Keratinocyte (primary cell): Measurements from ENCODE around the gene LELP1. TPM values are rescaled to one million over a fixed set of nuclear protein-coding genes. Genes with fewer than 3 reads are reported as not detected.
A peak's percentile ranks its signal among the peaks of the same experiment; 100 is the strongest.

ENCODE experiments used
- DNase-seq: peaks from one replicate; pipeline ENCODE4 v3.0.0-alpha.2; 2011; ENCODE audit warnings: low read depth, missing footprints, low spot score
- FAIRE-seq: peaks from 2 replicates; lab custom pipeline; 2011; peaks lifted over from hg19 to GRCh38; lab: Jason Lieb, UNC
- H2AFZ ChIP-seq: 2 replicates; pipeline ENCODE4 v1.6.0; 2012; ENCODE audit warnings: low read length, control low read depth, inconsistent platforms; ENCODE audit not compliant: control insufficient read depth
- H3K27ac ChIP-seq: 2 replicates; pipeline ENCODE4 v1.5.1; 2011; ENCODE audit warnings: low read length; ENCODE audit not compliant: control insufficient read depth, insufficient read depth
- H3K27me3 ChIP-seq: 3 replicates; pipeline ENCODE4 v1.6.0; 2011; ENCODE audit warnings: low read length; ENCODE audit not compliant: control insufficient read depth, insufficient read depth; ENCODE audit errors: extremely low read depth
- H3K36me3 ChIP-seq, 2 experiments: 2 replicates in 1 of 2; 3 replicates in 1 of 2; pipeline ENCODE4 v1.5.1; 2011; ENCODE audit warnings: low read length in 2 of 2, mild to moderate bottlenecking in 1 of 2; ENCODE audit not compliant: control insufficient read depth in 2 of 2, insufficient read depth in 2 of 2; ENCODE audit errors: extremely low read depth in 1 of 2
- H3K4me1 ChIP-seq: 3 replicates; pipeline ENCODE4 v1.5.1; 2011; ENCODE audit warnings: low read length; ENCODE audit not compliant: control insufficient read depth, insufficient read depth; ENCODE audit errors: extremely low read depth
- H3K4me2 ChIP-seq: 3 replicates; pipeline ENCODE4 v1.6.0; 2011; ENCODE audit warnings: low read depth, low read length; ENCODE audit not compliant: control insufficient read depth, insufficient read depth; ENCODE audit errors: extremely low read depth
- H3K4me3 ChIP-seq, 3 experiments: fragments of 200-600 bp in 1 of 3; sonication (generic) in 1 of 3; 2 replicates in 2 of 3; 3 replicates in 1 of 3; pipeline ENCODE4 v1.5.1; 2011 to 2016; ENCODE audit warnings: low read length in 3 of 3, mild to moderate bottlenecking in 3 of 3, control low read depth in 2 of 3, inconsistent platforms in 1 of 3, low read depth in 1 of 3, mixed read lengths in 1 of 3, mixed run types in 1 of 3, moderate library complexity in 1 of 3; ENCODE audit not compliant: control insufficient read depth in 2 of 3, insufficient read depth in 2 of 3; ENCODE audit errors: extremely low read depth in 1 of 3
- H3K79me2 ChIP-seq: 2 replicates; pipeline ENCODE4 v1.6.0; 2012; ENCODE audit warnings: low read length; ENCODE audit not compliant: control insufficient read depth, insufficient read depth
- H3K9ac ChIP-seq: 3 replicates; pipeline ENCODE4 v1.6.0; 2011; ENCODE audit warnings: low read length; ENCODE audit not compliant: control insufficient read depth, insufficient read depth; ENCODE audit errors: extremely low read depth
- H3K9me1 ChIP-seq: 3 replicates; pipeline ENCODE4 v1.6.0; 2011; ENCODE audit warnings: low read length; ENCODE audit not compliant: control insufficient read depth, insufficient read depth; ENCODE audit errors: extremely low read depth
- H3K9me3 ChIP-seq: 2 replicates; pipeline ENCODE4 v1.5.1; 2012; ENCODE audit warnings: low read depth, low read length; ENCODE audit not compliant: control insufficient read depth
- H4K20me1 ChIP-seq: 3 replicates; pipeline ENCODE4 v1.6.0; 2011; ENCODE audit warnings: low read length; ENCODE audit not compliant: control insufficient read depth, insufficient read depth; ENCODE audit errors: extremely low read depth
- CTCF ChIP-seq, 3 experiments: IDR thresholded peaks in 1 of 3; conservative IDR thresholded peaks in 1 of 3; optimal IDR thresholded peaks in 1 of 3; 2 replicates in 2 of 3; 3 replicates in 1 of 3; pipeline versions ENCODE3 to v1.5.1; 2011; ENCODE audit warnings: low read length in 3 of 3, mild to moderate bottlenecking in 3 of 3, moderate library complexity in 2 of 3, control low read depth in 1 of 3, inconsistent platforms in 1 of 3; ENCODE audit not compliant: insufficient read depth in 2 of 3; ENCODE audit errors: extremely low read depth in 1 of 3
- EZH2 ChIP-seq: IDR thresholded peaks from one replicate; pipeline ENCODE4 v1.6.1; 2012; ENCODE audit warnings: inconsistent platforms, mild to moderate bottlenecking, low read length, moderate library complexity
- dilution Hi-C: fragments of 300-500 bp; cut with MboI; formaldehyde crosslinking; loops from one replicate; pipeline ENCODE4 v1.7.0; 2020; ENCODE audit warnings: low sequenced_read_pairs; ENCODE audit not compliant: extremely low pct_ligation_motif_present
- polyA plus RNA-seq, 5 experiments: library from polyadenylated mRNA; depleted of rRNA in 3 of 5; stranded (reverse) in 3 of 5; stranded (forward) in 1 of 5; unstranded in 1 of 5; fragments of >200 nt; gene quantifications; 1 replicate in 1 of 5; 2 replicates in 3 of 5; 3 replicates in 1 of 5; pipeline versions ENCODE4 v1.2.1 to v1.2.3, GENCODE V29; 2011 to 2012; ENCODE audit warnings: missing spikeins in 2 of 5, low read depth in 1 of 5, low replicate concordance in 1 of 5

The LELP1 gene
- polyA plus RNA-seq, 1 donor (not counting 4 experiments of a cell fraction or from before 2014, with no cell fraction given): not detected

- Histone ChIP-seq H3K27me3 (no peaks in the 10 kb centered on the region), H3K4me3 (no peak overlapping the region), H3K79me2 (no peaks in the 10 kb centered on the region), H3K9me3 (no peaks in the 10 kb centered on the region), H3K9ac (no peak overlapping the region), H3K27ac (no peak overlapping the region), H3K9me1 (no peaks in the 10 kb centered on the region), H3K4me1 (peaks cover 2% of the 10 kb centered on the region), H3K36me3 (no peaks in the 10 kb centered on the region), H2AFZ (no peak overlapping the region), H3K4me2 (no peak overlapping the region), H4K20me1 (no peaks in the 10 kb centered on the region)
- dilution Hi-C loops: no loop called here
- no peak for TF ChIP-seq EZH2
- TF ChIP-seq CTCF (optimal IDR thresholded peaks at IDR 0.05 in 1 of 3, IDR thresholded peaks at IDR 0.05 in 1 of 3, conservative IDR thresholded peaks at IDR 0.05 in 1 of 3; ENCODE audit: extremely low read depth in 1 of 3, insufficient read depth in 2 of 3, low read length in 3 of 3): no peak
- FAIRE-seq (no peak), DNase-seq (no peak)
Observed at GRCh38 chr1:153168686-153169085, 34.5 kb upstream of the LELP1 start.

GRCh38 chr1:153174624-153175023 is 28.6 kb upstream of the LELP1 start:
- Histone ChIP-seq H3K79me2 (no peaks in the 10 kb centered on the region), H3K36me3 (no peaks in the 10 kb centered on the region), H3K9me1 (no peaks in the 10 kb centered on the region), H4K20me1 (no peaks in the 10 kb centered on the region), H3K27me3 (no peaks in the 10 kb centered on the region), H3K4me2 (peak overlapping the region; percentile 80), H3K4me3 (peak overlapping the region in 2 of 3 experiments; percentile 5 to 36), H3K9ac (peak overlapping the region; percentile 23), H3K27ac (peak overlapping the region; percentile 77), H3K4me1 (peaks cover 20% of the 10 kb centered on the region), H3K9me3 (no peaks in the 10 kb centered on the region), H2AFZ (peak overlapping the region; percentile 87)
- dilution Hi-C loops: no loop called here
- peak; percentile 95 for FAIRE-seq
- no peak for DNase-seq
- TF ChIP-seq CTCF (optimal IDR thresholded peaks at IDR 0.05 in 1 of 3, IDR thresholded peaks at IDR 0.05 in 1 of 3, conservative IDR thresholded peaks at IDR 0.05 in 1 of 3; ENCODE audit: extremely low read depth in 1 of 3, insufficient read depth in 2 of 3, low read length in 3 of 3) (no peak), EZH2 (no peak)
